B cell (primary cell): Measurements from ENCODE around the gene SRSF1. TPM values are rescaled to one million over a fixed set of nuclear protein-coding genes. Genes with fewer than 3 reads are reported as not detected.

ENCODE experiments used
- ATAC-seq: fragments of 200-7000 bp; cut with Tn5 transposase; one replicate; pipeline ENCODE4 v1.10.0; 2021; ENCODE audit warnings: low read depth, mild to moderate bottlenecking, moderate number of reproducible peaks, moderate library complexity
- CTCF ChIA-PET: fragments of 350-600 bp; sonication (Branson Sonifier 250); formaldehyde crosslinking; loops from one replicate; lab custom pipeline; 2021; ENCODE audit warnings: antibody characterized with exemption, inconsistent platforms; lab: Charles Lee
- POLR2A ChIA-PET: fragments of 350-600 bp; sonication (Branson Sonifier 250); formaldehyde crosslinking; loops from one replicate; lab custom pipeline; 2021; ENCODE audit warnings: antibody characterized with exemption; lab: Charles Lee
- DNase-seq: peaks from one replicate; pipeline ENCODE4 v3.0.0; 2013
- H2AFZ ChIP-seq: 2 replicates; pipeline ENCODE4 v1.6.1; 2012; ENCODE audit warnings: mild to moderate bottlenecking, low read depth, low read length; ENCODE audit not compliant: insufficient read depth, poor library complexity, severe bottlenecking
- H3K27ac ChIP-seq, 2 donors: 1 replicate in 1 of 2; 2 replicates in 1 of 2; pipeline ENCODE4 v1.5.1; 2012 to 2013; ENCODE audit warnings: low read length in 2 of 2, mild to moderate bottlenecking in 2 of 2, moderate library complexity in 1 of 2
- H3K27me3 ChIP-seq, 4 experiments: fragments of 200-600 bp in 1 of 4; sonication (generic) in 1 of 4; replicated peaks in 1 of 4; 1 replicate in 2 of 4; 2 replicates in 2 of 4; pipeline versions ENCODE4 v1.6.1 to v1.7.0; 2013 to 2016; ENCODE audit warnings: low read length in 3 of 4, mild to moderate bottlenecking in 2 of 4, mixed read lengths in 1 of 4, moderate library complexity in 1 of 4; ENCODE audit not compliant: insufficient read depth in 4 of 4, control insufficient read depth in 3 of 4; ENCODE audit errors: control extremely low read depth in 1 of 4
- H3K36me3 ChIP-seq, 2 experiments: replicated peaks in 1 of 2; 1 replicate in 1 of 2; 2 replicates in 1 of 2; pipeline versions ENCODE4 v1.6.1 to v1.7.1; 2013; ENCODE audit warnings: low read length in 1 of 2; ENCODE audit not compliant: insufficient read depth in 2 of 2, control insufficient read depth in 1 of 2; ENCODE audit errors: control extremely low read depth in 1 of 2, extremely low read depth in 1 of 2
- H3K4me1 ChIP-seq, 2 donors: fragments of 200-600 bp in 1 of 2; sonication (generic) in 1 of 2; 1 replicate in 1 of 2; 2 replicates in 1 of 2; pipeline versions ENCODE4 v1.5.1 to v1.6.1; 2013 to 2017; ENCODE audit warnings: low read length in 2 of 2; ENCODE audit not compliant: control insufficient read depth in 2 of 2, insufficient read depth in 2 of 2
- H3K4me2 ChIP-seq: replicated peaks from 2 replicates; pipeline ENCODE3; 2012; ENCODE audit warnings: mild to moderate bottlenecking, low read depth, low read length; ENCODE audit not compliant: poor library complexity, severe bottlenecking
- H3K4me3 ChIP-seq, 5 experiments: fragments of 200-600 bp in 1 of 5; sonication (generic) in 1 of 5; 1 replicate in 3 of 5; 2 replicates in 2 of 5; pipeline versions ENCODE4 v1.5.1 to v1.7.0; 2011 to 2016; ENCODE audit warnings: low read length in 4 of 5, mild to moderate bottlenecking in 4 of 5, low read depth in 2 of 5, control low read depth in 1 of 5, moderate library complexity in 1 of 5; ENCODE audit not compliant: insufficient read depth in 1 of 5; ENCODE audit errors: control extremely low read depth in 1 of 5, extremely low read depth in 1 of 5
- H3K79me2 ChIP-seq: fragments of 200-600 bp; sonication (generic); one replicate; pipeline ENCODE4 v1.6.0; 2016; ENCODE audit warnings: low read length; ENCODE audit not compliant: control insufficient read depth, insufficient read depth
- H3K9ac ChIP-seq: fragments of 200-600 bp; sonication (generic); 2 replicates; pipeline ENCODE4 v1.6.1; 2017; ENCODE audit warnings: mild to moderate bottlenecking, low read length, moderate library complexity
- H3K9me3 ChIP-seq, 3 donors: one replicate each; pipeline versions ENCODE4 v1.6.1 to v1.7.1; 2013; ENCODE audit warnings: low read length in 2 of 3; ENCODE audit not compliant: control insufficient read depth in 2 of 3, insufficient read depth in 1 of 3; ENCODE audit errors: control extremely low read depth in 1 of 3
- H4K20me1 ChIP-seq: 2 replicates; pipeline ENCODE4 v1.6.0; 2012; ENCODE audit warnings: mild to moderate bottlenecking, low read length; ENCODE audit not compliant: insufficient read depth, control insufficient read depth, poor library complexity, severe bottlenecking
- H3K27ac Mint-ChIP-seq: one replicate; pipeline ENCODE4 v1.8.0; 2021; ENCODE audit warnings: mixed read lengths
- H3K27me3 Mint-ChIP-seq: one replicate; pipeline ENCODE4 v1.8.0; 2021; ENCODE audit warnings: mixed read lengths
- H3K4me1 Mint-ChIP-seq: one replicate; pipeline ENCODE4 v1.8.0; 2021; ENCODE audit warnings: mixed read lengths
- H3K4me3 Mint-ChIP-seq: one replicate; pipeline ENCODE4 v1.8.0; 2021; ENCODE audit warnings: mixed read lengths
- H3K9me3 Mint-ChIP-seq: one replicate; pipeline ENCODE4 v1.8.0; 2022; ENCODE audit warnings: mixed read lengths; ENCODE audit not compliant: insufficient read depth
- CTCF ChIP-seq: fragments of 200-600 bp; IDR thresholded peaks from one replicate; pipeline ENCODE4 v1.8.0; 2022; ENCODE audit warnings: antibody characterized with exemption, mild to moderate bottlenecking
- EZH2 ChIP-seq: IDR thresholded peaks from 2 replicates; pipeline ENCODE4 v1.6.1; 2012; ENCODE audit warnings: borderline replicate concordance, low read depth, mild to moderate bottlenecking, moderate library complexity, low read length; ENCODE audit not compliant: insufficient read depth, poor library complexity, severe bottlenecking
- WGBS: methylation state at CpG from one replicate; pipeline ENCODE4 v1.1.5; 2013; ENCODE audit warnings: missing lambda C conversion rate; ENCODE audit not compliant: insufficient coverage; 5-methylcytosine and 5-hydroxymethylcytosine counted together
- intact Hi-C: fragments of 100-400 bp; cut with micrococcal nuclease; formaldehyde crosslinking; loops from one replicate; pipeline ENCODE4 v1.10.0; 2022
- polyA plus RNA-seq: library from polyadenylated mRNA; depleted of rRNA; stranded (reverse); fragments of >200 nt; gene quantifications from 2 replicates; pipeline ENCODE4 v1.2.3, GENCODE V29; 2012
- total RNA-seq, 2 donors: library from RNA; stranded (reverse); fragments of 120-200 nt in 1 of 2; gene quantifications; 1 replicate in 1 of 2; 2 replicates in 1 of 2; pipeline versions ENCODE4 v1.2.3 to v1.2.4, GENCODE V29; 2013 to 2022

SRSF1 gene
- total and polyA plus RNA-seq, 2 donors (not counting 1 experiment from before 2014, with no cell fraction given): 163 to 250 TPM

DNA sequence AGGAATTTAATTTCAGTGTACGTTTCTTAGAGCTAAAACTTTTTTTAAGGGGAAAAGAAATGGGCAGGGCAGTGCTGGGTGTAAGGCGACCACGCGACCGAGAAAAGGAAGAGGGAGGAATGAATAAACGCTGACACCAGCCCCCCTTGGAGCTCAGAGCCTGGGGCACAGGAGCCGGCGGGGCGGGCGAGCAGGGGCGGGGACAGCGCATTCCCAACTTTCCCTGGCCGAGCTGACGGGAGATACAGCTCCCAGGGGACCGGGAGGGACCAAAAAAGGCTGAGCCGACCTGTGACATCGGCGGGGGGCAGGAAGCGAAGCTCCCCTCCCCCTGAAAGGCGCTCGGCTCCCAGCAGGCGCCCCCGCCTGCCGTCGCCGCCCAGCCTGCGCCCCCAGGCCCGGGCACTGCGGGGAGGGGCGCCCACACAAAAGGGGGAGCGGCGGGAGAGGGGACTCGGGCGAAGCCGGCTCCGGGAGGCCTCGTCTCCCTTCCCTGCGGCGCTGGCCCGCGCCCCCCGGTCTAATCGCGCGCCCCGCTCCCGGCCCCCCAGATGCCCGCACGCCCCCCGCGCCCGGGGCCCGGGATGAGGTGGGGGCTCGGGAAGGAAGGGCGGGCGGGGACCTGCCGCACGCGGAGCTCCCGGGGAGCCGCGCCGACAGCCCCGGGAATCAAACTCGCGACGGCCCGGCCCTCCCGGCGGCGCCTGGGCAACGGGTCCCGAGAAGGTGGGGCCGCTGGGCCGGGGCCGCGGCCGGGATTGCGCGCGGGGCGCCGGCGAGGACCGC is 52.5 kb downstream of the SRSF1 start:
- CTCF ChIA-PET: interaction anchor here (1.0 to 2.6 kb wide), 6 partner anchors 8 to 62 kb away, joined by 3 to 12 read pairs (median 4); no protein-coding TSS in a partner anchor
- WGBS: 2% methylated on average over 73 of the region's 85 CpGs
- Histone ChIP-seq H3K27me3 (peaks cover 0 to 71% (median 32%) of the 10 kb centered on the region in 4 experiments), H3K36me3 (no peaks in the 10 kb centered on the region), H3K9ac (no peak overlapping the region), H3K4me3 (peak overlapping the region in 2 of 5 experiments; percentile 33), H3K4me1 (peaks cover 33 to 36% of the 10 kb centered on the region in 2 donors), H3K27ac (no peak overlapping the region), H3K4me2 (peak overlapping the region; percentile 77), H3K79me2 (no peaks in the 10 kb centered on the region), H4K20me1 (peaks cover 17% of the 10 kb centered on the region), H2AFZ (no peak overlapping the region), H3K9me3 (peaks cover 0 to 14% (median 0%) of the 10 kb centered on the region in 3 donors)
- intact Hi-C loops: no loop called here
- Mint-ChIP-seq H3K4me1 (peaks cover 36% of the 10 kb centered on the region), H3K27ac (no peak overlapping the region), H3K27me3 (peaks cover 67% of the 10 kb centered on the region), H3K4me3 (peak overlapping the region; percentile 71), H3K9me3 (no peaks in the 10 kb centered on the region)
- DNase-seq (no peak), ATAC-seq (no peak)
- TF ChIP-seq CTCF (no peak), EZH2 (peak; percentile 69)
- POLR2A ChIA-PET: interaction anchor here (2.0 kb wide), 1 partner anchor 15 kb away, joined by 9 read pairs; no protein-coding TSS in a partner anchor
